Breast epithelium (tissue), 3 donors: Measurements from ENCODE around the gene METAP1.

Source experiments
- CTCF ChIP-seq, 3 donors: fragments of 450-650 bp; IDR thresholded peaks; one replicate each; pipeline ENCODE4 v1.5.1; 2016 to 2017; ENCODE audit warnings: antibody characterized with exemption in 3 of 3, mild to moderate bottlenecking in 3 of 3, moderate library complexity in 3 of 3
- POLR2AphosphoS5 ChIP-seq, 3 donors: sonication (generic); formaldehyde crosslinking; IDR thresholded peaks; one replicate each; pipeline ENCODE4 v1.6.1; 2017; ENCODE audit warnings: antibody characterized with exemption in 3 of 3

GRCh38 chr4:98998551-98998950 is 3.0 kb downstream of the METAP1 start:
- TF ChIP-seq CTCF (IDR thresholded peaks at IDR 0.05) (no peak), POLR2AphosphoS5 (IDR thresholded peaks at IDR 0.05) (no peak)
